GM13977 (cell line): ENCODE results near the gene TMEM200B.

Experiments used
- DNase-seq: peaks from one replicate; pipeline ENCODE4 v3.0.0; 2012; ENCODE audit warnings: low spot score
- in situ Hi-C: fragments of 300-500 bp; cut with MboI; formaldehyde crosslinking; loops from one replicate; pipeline ENCODE4 v1.12.0; 2022; ENCODE audit warnings: low sequenced_read_pairs, low pct_unique_long_range_greater_than_20kb, mixed read lengths, inconsistent platforms; ENCODE audit not compliant: unreplicated experiment
- TF ChIP-seq, protein P1 (sequence below): IDR thresholded peaks from 2 replicates; pipeline ENCODE4 v1.5.1; 2012; ENCODE audit warnings: mild to moderate bottlenecking, control low read depth; ENCODE audit not compliant: insufficient read depth; ENCODE audit errors: extremely low read depth, missing control alignments

TMEM200B gene

DNA sequence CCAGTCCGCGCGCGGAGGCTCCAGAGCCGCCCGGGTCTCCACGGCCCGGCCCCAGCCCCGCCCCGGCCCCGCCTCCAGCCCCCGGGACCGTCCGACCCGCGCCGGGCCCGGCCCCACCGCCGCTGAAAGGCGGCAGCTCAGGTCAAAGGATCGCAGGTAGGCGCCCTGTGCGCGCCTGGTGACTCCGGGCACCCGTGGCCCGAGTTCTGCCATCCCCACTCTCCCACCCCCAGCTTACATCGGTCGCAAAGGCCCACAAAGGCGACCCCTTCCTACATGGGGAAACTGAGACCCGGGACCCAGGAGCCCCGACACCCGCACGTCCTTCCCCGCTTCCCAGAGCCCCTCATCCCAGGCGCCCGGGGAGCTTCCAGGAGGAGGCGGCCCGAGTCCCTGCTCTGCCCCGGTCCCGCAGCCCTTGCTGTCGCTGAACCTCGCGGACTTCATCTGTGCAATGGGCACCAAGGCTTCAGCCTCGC, at the start of gene TMEM200B:
TMEM200B (minus strand) TSS at position 17 of the 479 bp plus-strand sequence. CDS start 2,075 bp downstream, outside the sequence.
- DNase-seq = peak; percentile 65
- TF ChIP-seq, protein P1, sequence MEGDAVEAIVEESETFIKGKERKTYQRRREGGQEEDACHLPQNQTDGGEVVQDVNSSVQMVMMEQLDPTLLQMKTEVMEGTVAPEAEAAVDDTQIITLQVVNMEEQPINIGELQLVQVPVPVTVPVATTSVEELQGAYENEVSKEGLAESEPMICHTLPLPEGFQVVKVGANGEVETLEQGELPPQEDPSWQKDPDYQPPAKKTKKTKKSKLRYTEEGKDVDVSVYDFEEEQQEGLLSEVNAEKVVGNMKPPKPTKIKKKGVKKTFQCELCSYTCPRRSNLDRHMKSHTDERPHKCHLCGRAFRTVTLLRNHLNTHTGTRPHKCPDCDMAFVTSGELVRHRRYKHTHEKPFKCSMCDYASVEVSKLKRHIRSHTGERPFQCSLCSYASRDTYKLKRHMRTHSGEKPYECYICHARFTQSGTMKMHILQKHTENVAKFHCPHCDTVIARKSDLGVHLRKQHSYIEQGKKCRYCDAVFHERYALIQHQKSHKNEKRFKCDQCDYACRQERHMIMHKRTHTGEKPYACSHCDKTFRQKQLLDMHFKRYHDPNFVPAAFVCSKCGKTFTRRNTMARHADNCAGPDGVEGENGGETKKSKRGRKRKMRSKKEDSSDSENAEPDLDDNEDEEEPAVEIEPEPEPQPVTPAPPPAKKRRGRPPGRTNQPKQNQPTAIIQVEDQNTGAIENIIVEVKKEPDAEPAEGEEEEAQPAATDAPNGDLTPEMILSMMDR = no peak
- in situ Hi-C loops = no loop called here

DNA sequence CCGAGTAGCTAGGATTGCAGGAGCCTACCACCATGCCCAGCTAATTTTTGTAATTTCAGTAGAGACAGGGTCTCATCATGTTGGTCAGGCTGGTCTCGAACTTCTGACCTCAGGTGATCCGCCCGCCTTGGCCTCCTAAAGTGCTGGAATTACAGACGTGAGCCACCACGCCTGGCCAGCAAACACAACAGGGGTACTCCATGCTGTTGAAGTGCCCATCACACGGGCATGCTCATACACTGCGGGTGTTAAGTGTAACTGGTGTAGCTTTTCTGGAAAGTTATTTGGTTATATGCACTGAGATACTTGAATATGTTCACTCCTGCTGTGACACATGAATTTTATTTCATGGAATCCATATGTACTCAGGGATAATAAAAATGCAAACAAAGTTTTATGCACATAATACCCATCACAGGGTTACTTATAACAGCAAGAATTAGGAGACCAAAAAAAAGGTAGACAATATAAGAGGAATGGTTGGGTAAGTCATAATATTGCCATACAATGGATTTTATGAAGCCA, 48.8 kb upstream of the TMEM200B start:
- in situ Hi-C loops = no loop called here
- DNase-seq = no peak
- TF ChIP-seq, protein P1 = no peak

DNA sequence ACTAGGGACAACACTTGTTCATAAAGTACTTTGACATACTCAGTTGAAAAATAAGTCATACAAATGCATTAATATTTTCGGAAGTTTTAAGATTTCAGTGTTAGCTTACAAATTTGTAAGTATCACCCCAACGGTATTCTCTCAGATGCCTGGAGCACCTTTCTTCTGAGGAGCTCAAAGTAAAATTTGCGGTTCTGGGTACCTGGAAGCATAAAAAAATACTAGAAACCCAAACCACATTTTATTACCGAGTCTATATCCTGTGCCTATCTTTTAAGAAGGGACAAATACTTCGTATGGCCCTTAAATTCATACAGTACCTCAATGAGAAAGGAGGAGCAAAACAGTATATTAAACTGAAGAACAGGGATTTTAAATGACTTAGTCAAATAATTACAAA, 47.8 kb upstream of the TMEM200B start:
- TF ChIP-seq, protein P1 = no peak
- no peak for DNase-seq
- in situ Hi-C loops = no loop called here

DNA sequence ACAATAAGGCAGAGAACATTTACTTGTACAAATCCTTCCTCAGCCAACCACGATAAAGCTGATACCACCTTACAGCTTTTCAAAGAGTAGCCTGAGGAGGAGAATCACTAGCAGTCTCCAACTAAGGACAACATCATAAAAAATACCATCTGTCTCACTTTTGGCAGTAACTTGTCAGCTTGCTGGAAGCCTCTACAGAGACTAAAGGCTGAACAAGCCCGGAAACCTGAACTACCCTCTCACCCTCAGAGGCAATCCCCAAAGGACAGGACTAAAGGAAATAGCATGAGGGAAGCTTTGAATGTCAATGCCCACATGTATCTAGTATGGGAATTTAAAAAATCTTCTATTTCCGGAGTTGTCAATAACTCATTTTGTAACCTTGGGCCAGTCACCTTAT, 47.4 kb upstream of the TMEM200B start:
- DNase-seq = no peak
- TF ChIP-seq, protein P1 = no peak

DNA sequence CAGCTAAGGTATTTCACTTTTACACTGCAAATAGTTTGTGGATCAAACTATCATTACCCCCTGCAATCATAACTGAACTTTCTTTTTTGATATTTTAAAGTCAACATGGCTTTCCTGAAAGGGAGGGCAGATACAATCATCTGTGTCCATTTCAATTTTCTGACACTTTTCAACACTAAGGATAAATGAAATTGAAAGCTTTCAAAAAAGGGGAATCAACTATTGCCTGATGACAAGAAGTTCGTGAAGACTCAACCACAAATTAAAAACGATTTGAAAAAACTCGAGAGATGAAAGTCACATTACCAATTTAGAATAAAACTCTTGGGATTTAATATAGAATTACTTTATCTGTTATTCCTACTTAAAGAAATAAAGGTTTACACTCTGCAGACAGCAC, 46.3 kb upstream of the TMEM200B start:
- TF ChIP-seq, protein P1 = no peak
- in situ Hi-C loops = no loop called here

More for the DNA sequence above, 47.4 kb upstream of the TMEM200B start:
- in situ Hi-C loops = no loop called here

DNA sequence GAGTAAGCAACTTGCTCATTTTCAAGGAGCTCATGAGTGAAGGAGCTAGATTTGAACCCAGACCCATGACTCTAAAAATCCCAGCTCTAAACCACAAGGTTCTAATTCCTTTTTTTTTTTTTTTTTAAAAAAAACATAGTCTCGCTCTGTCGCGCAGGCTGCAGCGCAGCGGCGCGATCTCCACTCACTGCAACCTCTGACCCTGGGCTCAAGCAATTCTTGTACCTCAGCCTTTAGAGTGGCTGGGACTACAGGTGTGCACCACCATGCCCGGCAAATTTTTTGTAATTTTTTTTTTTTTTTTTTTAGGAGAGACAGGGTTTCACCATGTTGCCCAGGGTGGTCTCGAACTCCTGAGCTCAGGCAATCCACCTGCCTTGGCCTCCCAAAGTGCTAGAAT, 44.2 kb upstream of the TMEM200B start:
- DNase-seq = no peak
- TF ChIP-seq, protein P1 = no peak
- in situ Hi-C loops = no loop called here

More for the DNA sequence above, 46.3 kb upstream of the TMEM200B start:
- DNase-seq = no peak

DNA sequence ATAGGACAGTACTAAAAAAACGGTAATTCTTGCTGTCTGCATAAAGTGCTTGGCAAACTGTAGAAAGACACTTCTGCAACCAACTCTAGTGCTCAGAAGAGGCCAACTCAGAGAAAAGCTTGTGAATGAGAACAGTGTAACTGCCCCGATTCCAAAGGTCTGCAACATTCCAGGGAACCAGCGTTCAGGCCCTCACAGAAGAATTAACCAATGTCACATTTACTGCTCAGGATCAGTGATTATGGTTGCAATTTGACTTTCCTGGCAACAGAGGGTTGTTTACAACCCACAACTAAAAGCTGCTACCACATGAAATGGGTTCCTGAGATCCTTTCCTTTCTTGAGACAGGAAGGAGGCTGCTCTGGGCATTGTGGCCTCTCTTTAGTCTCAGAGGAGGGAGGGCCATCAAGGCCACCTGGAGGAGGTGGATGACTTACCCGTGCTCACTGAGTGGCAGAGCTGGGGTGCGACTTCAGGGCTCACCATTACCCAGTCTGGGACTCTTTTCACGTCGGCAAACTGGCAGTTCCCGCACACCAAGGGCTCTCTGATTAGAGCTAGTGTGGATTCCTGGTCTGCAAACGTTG, 42.7 kb upstream of the TMEM200B start:
- in situ Hi-C loops = no loop called here
- no peak for DNase-seq
- TF ChIP-seq, protein P1 = no peak
